CD14-positive monocyte (primary cell): ENCODE results near the gene TNIP1. TPM values are rescaled to one million over a fixed set of nuclear protein-coding genes. Genes with fewer than 3 reads are reported as not detected.
A peak's percentile ranks its signal among the peaks of the same experiment; 100 is the strongest.

Experiments
- DNase-seq, 3 donors: peaks; one replicate each; pipeline ENCODE4 v3.0.0-alpha.2; 2011 to 2022
- H2AFZ ChIP-seq: 2 replicates; pipeline ENCODE4 v1.6.0; 2012; ENCODE audit warnings: mild to moderate bottlenecking, low read depth, low read length, inconsistent platforms; ENCODE audit not compliant: insufficient read depth, poor library complexity, severe bottlenecking
- H3K27ac ChIP-seq, 2 donors: 1 replicate in 1 of 2; 2 replicates in 1 of 2; pipeline ENCODE4 v1.5.1; 2012 to 2013; ENCODE audit warnings: low read length in 2 of 2, control low read depth in 1 of 2, inconsistent platforms in 1 of 2, low read depth in 1 of 2, mild to moderate bottlenecking in 1 of 2
- H3K27me3 ChIP-seq, 2 donors: one replicate each; pipeline versions ENCODE4 v1.6.0 to v1.6.1; 2011 to 2013; ENCODE audit warnings: low read length in 2 of 2; ENCODE audit not compliant: control insufficient read depth in 2 of 2, insufficient read depth in 2 of 2
- H3K36me3 ChIP-seq, 2 donors: replicated peaks in 1 of 2; 1 replicate in 1 of 2; 2 replicates in 1 of 2; pipeline versions ENCODE4 v1.5.1 to v1.6.1; 2012 to 2013; ENCODE audit warnings: low read length in 2 of 2, control low read depth in 1 of 2, inconsistent platforms in 1 of 2, mild to moderate bottlenecking in 1 of 2; ENCODE audit not compliant: insufficient read depth in 2 of 2, control insufficient read depth in 1 of 2
- H3K4me1 ChIP-seq, 2 donors: 1 replicate in 1 of 2; 2 replicates in 1 of 2; pipeline versions ENCODE4 v1.5.1 to v1.6.1; 2012 to 2013; ENCODE audit warnings: low read length in 2 of 2, control low read depth in 1 of 2, inconsistent platforms in 1 of 2, mild to moderate bottlenecking in 1 of 2, moderate library complexity in 1 of 2; ENCODE audit not compliant: insufficient read depth in 2 of 2, control insufficient read depth in 1 of 2
- H3K4me2 ChIP-seq: replicated peaks from 2 replicates; pipeline ENCODE3; 2012; ENCODE audit warnings: low read length, moderate library complexity, mild to moderate bottlenecking; ENCODE audit not compliant: poor library complexity, severe bottlenecking; ENCODE audit errors: extremely low read depth
- H3K4me3 ChIP-seq, 3 experiments: fragments of 200-600 bp in 1 of 3; sonication (generic) in 1 of 3; replicated peaks in 1 of 3; 1 replicate in 2 of 3; 2 replicates in 1 of 3; pipeline ENCODE4 v1.5.1; 2011 to 2013; ENCODE audit warnings: low read length in 3 of 3, mild to moderate bottlenecking in 3 of 3, control low read depth in 2 of 3, low read depth in 2 of 3, inconsistent platforms in 1 of 3, moderate library complexity in 1 of 3
- H3K79me2 ChIP-seq: 2 replicates; pipeline ENCODE4 v1.6.0; 2012; ENCODE audit warnings: mild to moderate bottlenecking, control low read depth, inconsistent platforms, low read length, moderate library complexity; ENCODE audit not compliant: insufficient read depth
- H3K9ac ChIP-seq: 2 replicates; pipeline ENCODE4 v1.6.0; 2017; ENCODE audit warnings: low read length, mild to moderate bottlenecking; ENCODE audit not compliant: insufficient read depth, poor library complexity, severe bottlenecking
- H3K9me3 ChIP-seq, 2 donors: replicated peaks in 1 of 2; 1 replicate in 1 of 2; 2 replicates in 1 of 2; pipeline versions ENCODE4 v1.5.1 to v1.6.1; 2012 to 2013; ENCODE audit warnings: low read length in 2 of 2, control low read depth in 1 of 2; ENCODE audit not compliant: control insufficient read depth in 1 of 2, insufficient read depth in 1 of 2
- H4K20me1 ChIP-seq: 2 replicates; pipeline ENCODE4 v1.6.0; 2012; ENCODE audit warnings: mild to moderate bottlenecking, low read length, control low read depth, moderate library complexity; ENCODE audit not compliant: insufficient read depth
- H3K27ac Mint-ChIP-seq, 7 donors: one replicate each; pipeline ENCODE4 v1.8.0; 2020; ENCODE audit warnings: mild to moderate bottlenecking in 7 of 7, mixed read lengths in 7 of 7, moderate library complexity in 6 of 7, inconsistent platforms in 2 of 7
- H3K27me3 Mint-ChIP-seq, 3 donors: one replicate each; pipeline ENCODE4 v1.8.0; 2021 to 2022; ENCODE audit warnings: low read depth in 3 of 3, mild to moderate bottlenecking in 3 of 3, mixed read lengths in 3 of 3, moderate library complexity in 3 of 3, inconsistent platforms in 1 of 3
- H3K36me3 Mint-ChIP-seq, 2 donors: one replicate each; pipeline ENCODE4 v1.8.0; 2020; ENCODE audit warnings: mixed read lengths in 2 of 2, inconsistent platforms in 1 of 2, mild to moderate bottlenecking in 1 of 2
- H3K4me1 Mint-ChIP-seq: one replicate; pipeline ENCODE4 v1.8.0; 2020; ENCODE audit warnings: mild to moderate bottlenecking, mixed read lengths
- H3K4me3 Mint-ChIP-seq, 2 donors: one replicate each; pipeline ENCODE4 v1.8.0; 2020; ENCODE audit warnings: mild to moderate bottlenecking in 2 of 2, mixed read lengths in 2 of 2, moderate library complexity in 1 of 2
- H3K9me3 Mint-ChIP-seq, 7 donors: one replicate each; pipeline ENCODE4 v1.8.0; 2020 to 2022; ENCODE audit warnings: mixed read lengths in 7 of 7, mild to moderate bottlenecking in 6 of 7, moderate library complexity in 6 of 7, inconsistent platforms in 2 of 7
- CTCF ChIP-seq: fragments of 200-600 bp; IDR thresholded peaks from one replicate; pipeline ENCODE4 v1.8.0; 2022; ENCODE audit warnings: antibody characterized with exemption, mild to moderate bottlenecking
- WGBS: methylation state at CpG from one replicate; pipeline ENCODE4 v1.1.5; 2013; ENCODE audit warnings: missing lambda C conversion rate; ENCODE audit not compliant: insufficient coverage; 5-methylcytosine and 5-hydroxymethylcytosine counted together
- intact Hi-C, 2 donors: fragments of 100-400 bp; cut with micrococcal nuclease; formaldehyde crosslinking; loops; one replicate each; pipeline versions ENCODE4 v1.15.0 to v1.15.1; 2023
- polyA plus RNA-seq, 3 donors: library from polyadenylated mRNA; depleted of rRNA in 1 of 3; unstranded in 2 of 3; stranded (reverse) in 1 of 3; fragments of 300-500 nt in 2 of 3; fragments of >200 nt in 1 of 3; fragmentation: Illumina TruSeq in 2 of 3; gene quantifications; 1 replicate in 2 of 3; 2 replicates in 1 of 3; pipeline ENCODE4 v1.2.3, GENCODE V29; 2012 to 2021

The TNIP1 gene
- polyA plus RNA-seq, 3 donors: 30.8 to 108 (median 46.4) TPM

- Mint-ChIP-seq H3K4me3 (no peak overlapping the region), H3K27ac (peak overlapping the region in 2 of 7 donors; percentile 18 to 56), H3K9me3 (no peaks in the 10 kb centered on the region), H3K36me3 (peaks cover 42 to 58% of the 10 kb centered on the region in 2 donors), H3K4me1 (peaks cover 63% of the 10 kb centered on the region), H3K27me3 (peaks cover 0 to 1% (median 0%) of the 10 kb centered on the region in 3 donors)
- intact Hi-C loops: no loop called here
- no peak overlapping the region for H3K4me2 ChIP-seq
- H3K4me3 ChIP-seq: no peak overlapping the region
- no peaks in the 10 kb centered on the region for H3K9me3 ChIP-seq
- H4K20me1 ChIP-seq: peaks cover 79% of the 10 kb centered on the region
- no peak for DNase-seq
- peaks cover 14 to 44% of the 10 kb centered on the region in 2 donors for H3K36me3 ChIP-seq
- H3K4me1 ChIP-seq: peaks cover 41 to 61% of the 10 kb centered on the region in 2 donors
- no peak overlapping the region for H2AFZ ChIP-seq
- H3K27me3 ChIP-seq: no peaks in the 10 kb centered on the region
- H3K9ac ChIP-seq: no peak overlapping the region
- 98% methylated on average over 9 of the region's 9 CpGs for WGBS
- no peak for TF ChIP-seq CTCF
- peaks cover 95% of the 10 kb centered on the region for H3K79me2 ChIP-seq
- no peak overlapping the region for H3K27ac ChIP-seq
These were observed 3.4 kb downstream of the TNIP1 start for GRCh38 chr5:151077419-151077818.

GRCh38 chr5:151076616-151077015, 4.2 kb downstream of the TNIP1 start:
- Mint-ChIP-seq H3K9me3 (no peaks in the 10 kb centered on the region), H3K4me1 (peaks cover 64% of the 10 kb centered on the region), H3K27me3 (peaks cover 0 to 1% (median 0%) of the 10 kb centered on the region in 3 donors), H3K27ac (peak overlapping the region in 3 of 7 donors; percentile 29 to 49 (median 43)), H3K36me3 (peaks cover 50 to 66% of the 10 kb centered on the region in 2 donors), H3K4me3 (no peak overlapping the region)
- no peak overlapping the region for H3K4me2 ChIP-seq
- H2AFZ ChIP-seq: no peak overlapping the region
- TF ChIP-seq CTCF: no peak
- H3K9me3 ChIP-seq: no peaks in the 10 kb centered on the region
- no peak for DNase-seq
- H4K20me1 ChIP-seq: peaks cover 87% of the 10 kb centered on the region
- intact Hi-C loops: no loop called here
- 100% methylated on average over 4 of the region's 6 CpGs for WGBS
- peaks cover 99% of the 10 kb centered on the region for H3K79me2 ChIP-seq
- no peak overlapping the region for H3K4me3 ChIP-seq
- H3K4me1 ChIP-seq: peaks cover 35 to 53% of the 10 kb centered on the region in 2 donors
- H3K27me3 ChIP-seq: no peaks in the 10 kb centered on the region
- H3K36me3 ChIP-seq: peaks cover 18 to 52% of the 10 kb centered on the region in 2 donors
- peak overlapping the region in 1 of 2 donors; percentile 45 for H3K27ac ChIP-seq
- no peak overlapping the region for H3K9ac ChIP-seq
